NK-92 (cell line): ENCODE measurements around the gene SIGLEC12.

Source experiments
- DNase-seq: peaks from one replicate; lab custom pipeline; 2025; ENCODE audit not compliant: unreplicated experiment; lab: John Stamatoyannopoulos, UW

SIGLEC12 gene

GRCh38 chr19:51501594-51502263, at the start of gene SIGLEC12:
SIGLEC12 (minus strand) TSS chr19:51501800; CDS start chr19:51501733, 67 bp downstream.
- no peak for DNase-seq

GRCh38 chr19:51550848-51551672, 49.5 kb upstream of the SIGLEC12 start:
- no peak for DNase-seq

DNA sequence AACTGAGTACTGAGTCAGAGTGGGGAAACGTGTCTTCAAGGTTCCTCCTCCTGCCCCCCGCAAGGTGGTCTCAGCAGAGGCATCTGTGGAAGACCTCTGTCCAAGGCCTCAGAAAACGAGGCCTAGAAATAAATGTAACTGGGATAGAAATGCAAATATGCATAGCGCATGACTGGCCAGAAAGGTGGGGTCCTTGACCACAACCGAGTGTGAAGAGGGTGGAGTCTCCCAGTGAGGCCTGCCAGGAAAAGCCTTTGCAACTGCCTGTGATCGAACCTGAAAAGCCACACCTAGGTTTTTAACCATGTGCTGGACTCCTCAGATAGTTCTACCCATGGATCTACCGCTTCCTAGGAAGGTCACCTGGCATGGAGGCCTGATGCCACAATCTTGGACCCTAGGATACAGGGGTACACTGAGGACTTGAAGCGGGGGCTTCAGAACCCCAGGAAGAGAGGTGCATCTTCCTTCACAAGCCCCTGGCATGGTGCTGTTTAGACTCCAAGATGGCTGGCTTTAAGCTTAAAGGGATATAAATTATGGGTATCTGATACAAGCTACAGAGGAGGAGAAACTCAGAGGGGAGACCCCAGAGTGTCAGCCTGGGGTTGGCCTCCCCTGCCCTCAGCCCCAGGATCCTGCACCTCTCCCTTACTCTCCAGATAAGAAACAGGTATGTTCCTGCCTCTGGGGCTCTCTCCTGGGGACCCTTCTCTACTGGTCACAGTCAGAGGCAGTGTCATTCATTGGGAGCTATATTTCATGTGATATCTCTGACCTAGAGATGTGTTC, 48.1 kb upstream of the SIGLEC12 start:
- no peak for DNase-seq

DNA sequence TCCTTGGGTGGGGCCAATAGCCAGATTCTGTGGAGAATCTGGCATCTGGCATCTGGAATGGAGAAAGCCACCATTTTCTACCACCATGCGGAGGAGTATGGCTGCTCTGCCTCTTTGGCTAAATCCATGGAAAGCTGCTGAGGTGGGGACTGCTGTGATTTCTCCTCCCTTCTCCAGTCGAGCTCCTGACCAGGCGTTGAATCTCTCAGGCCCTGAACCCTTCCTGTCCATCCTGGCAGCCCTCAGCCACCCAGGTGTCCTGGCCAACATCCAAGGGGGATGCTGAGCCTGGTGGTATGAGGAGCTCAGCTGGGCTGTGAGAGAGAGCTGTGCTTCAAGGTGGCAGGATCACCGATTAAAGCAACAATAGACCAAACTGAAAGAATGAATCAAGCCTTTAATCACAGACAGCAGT, 47.3 kb upstream of the SIGLEC12 start:
- DNase-seq = no peak

DNA sequence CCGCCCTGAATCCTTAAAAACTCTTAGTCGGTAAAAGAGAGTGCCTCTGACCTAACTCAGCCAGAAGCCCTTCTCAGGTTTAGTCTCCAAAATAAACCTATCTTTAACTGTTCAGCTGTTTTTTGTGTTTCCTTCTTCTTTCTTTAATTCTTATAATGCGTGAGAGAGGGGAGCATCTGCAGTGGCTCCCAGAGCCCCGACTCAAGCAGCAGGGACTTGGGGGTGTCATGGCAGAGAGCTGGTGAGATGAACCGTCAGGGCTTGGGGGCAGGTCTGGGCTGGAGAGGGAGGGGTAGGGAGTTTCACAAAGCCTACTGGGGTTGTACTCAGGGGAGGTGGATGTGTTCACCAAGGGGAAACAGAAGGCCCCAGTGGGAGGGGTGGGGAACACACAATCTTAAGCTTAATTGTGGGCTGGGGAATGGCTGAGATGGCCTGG, 46.6 kb upstream of the SIGLEC12 start:
- no peak for DNase-seq

DNA sequence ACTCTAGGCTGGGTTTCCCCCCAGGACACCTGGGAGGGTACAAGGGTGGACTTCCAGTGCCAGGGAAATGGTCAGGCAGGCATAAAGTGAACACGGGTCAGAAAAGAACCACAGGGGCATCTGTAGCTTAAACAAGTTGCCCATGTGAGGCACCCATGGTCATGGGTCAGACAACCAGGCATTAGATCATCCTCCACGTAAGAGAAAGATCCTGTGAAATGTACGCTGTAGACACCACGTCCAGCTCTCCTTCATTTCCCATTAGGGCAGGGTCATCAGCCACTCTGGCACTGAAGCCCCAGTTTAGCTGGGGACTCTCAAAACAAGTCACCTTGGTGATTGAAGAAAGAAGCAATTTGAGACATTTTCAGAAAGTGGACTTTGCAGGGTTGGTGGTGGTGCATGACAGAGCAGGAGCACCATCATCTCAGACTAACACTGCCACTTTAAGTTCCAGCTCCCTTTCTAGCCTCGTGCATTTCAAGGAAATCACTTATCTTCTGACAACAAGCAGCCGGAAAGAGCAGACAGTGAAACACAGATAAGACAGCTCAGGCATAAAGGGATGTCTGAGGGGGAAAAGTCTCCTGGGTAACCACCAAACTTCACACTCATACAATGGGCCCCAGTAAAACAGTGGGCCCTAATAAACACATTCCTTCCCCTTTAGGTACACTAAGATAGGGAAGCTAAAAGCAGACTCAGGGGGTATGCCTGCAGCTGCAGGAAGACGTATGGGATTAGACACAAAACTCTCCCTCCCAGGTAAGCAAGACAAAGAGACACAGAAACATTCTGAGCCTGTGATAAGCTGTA, 46.0 kb upstream of the SIGLEC12 start:
- DNase-seq = no peak

DNA sequence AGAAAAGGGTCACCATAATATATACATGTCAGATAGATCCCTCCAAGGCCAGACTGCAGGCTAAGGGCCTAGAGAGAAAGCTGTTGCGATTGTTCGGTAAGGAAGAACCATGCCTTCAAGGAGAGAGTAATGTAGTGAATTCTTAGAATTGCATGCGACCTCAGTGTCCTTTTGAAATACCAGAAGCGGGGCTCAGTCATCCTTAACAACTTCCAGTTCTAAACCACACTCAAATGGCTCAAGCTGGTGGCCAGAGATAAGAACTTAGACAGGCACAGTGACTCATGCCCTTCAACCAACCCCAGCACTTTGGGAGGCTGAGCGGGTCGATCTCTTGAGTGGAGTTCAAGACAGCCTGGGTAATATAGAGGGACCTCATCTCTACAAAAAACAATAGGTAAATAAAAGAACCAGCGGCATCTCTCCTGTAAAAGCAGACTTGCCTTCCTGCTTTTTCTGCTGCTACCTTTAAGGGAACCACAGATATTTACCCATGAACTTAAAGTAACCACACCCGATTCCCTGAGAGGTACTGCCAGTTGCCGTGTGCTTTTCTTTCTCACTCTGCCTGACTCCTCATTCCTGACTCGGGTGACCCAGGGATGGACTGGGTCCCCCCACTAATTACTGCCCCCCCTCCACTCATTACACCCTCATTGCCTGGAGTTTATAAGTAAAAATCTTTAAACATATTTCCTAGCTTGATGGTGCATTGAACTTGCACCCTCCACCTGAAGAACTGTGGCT, 45.2 kb upstream of the SIGLEC12 start:
- DNase-seq = no peak

- no peak for DNase-seq
Observed at GRCh38 chr19:51546107-51546649, 44.6 kb upstream of the SIGLEC12 start.

GRCh38 chr19:51544038-51544437, 42.4 kb upstream of the SIGLEC12 start:
- DNase-seq = no peak

DNA sequence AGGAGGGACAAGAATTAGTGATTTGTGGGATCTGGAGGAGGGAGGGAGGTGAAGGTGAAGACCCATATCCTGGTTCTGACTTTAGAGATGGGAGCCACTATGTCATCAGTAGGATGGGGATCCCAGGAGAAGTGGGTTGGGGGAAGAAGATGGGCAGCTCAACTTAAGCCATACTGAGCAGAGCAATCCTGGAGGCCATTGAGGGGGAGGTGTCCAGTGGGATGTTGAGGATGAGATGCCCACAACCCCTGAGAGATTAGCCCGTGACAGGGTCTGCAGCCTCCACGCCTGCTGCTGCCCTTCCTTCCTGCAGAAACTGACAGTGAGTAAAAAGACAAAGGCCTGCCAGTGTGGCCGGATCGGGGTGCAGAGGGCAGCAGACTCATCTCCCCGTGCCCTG, 41.1 kb upstream of the SIGLEC12 start:
- no peak for DNase-seq

- DNase-seq = no peak
Observed at GRCh38 chr19:51541458-51542357, 40.1 kb upstream of the SIGLEC12 start.

- no peak for DNase-seq
Observed at GRCh38 chr19:51539821-51540366, 38.3 kb upstream of the SIGLEC12 start.

DNA sequence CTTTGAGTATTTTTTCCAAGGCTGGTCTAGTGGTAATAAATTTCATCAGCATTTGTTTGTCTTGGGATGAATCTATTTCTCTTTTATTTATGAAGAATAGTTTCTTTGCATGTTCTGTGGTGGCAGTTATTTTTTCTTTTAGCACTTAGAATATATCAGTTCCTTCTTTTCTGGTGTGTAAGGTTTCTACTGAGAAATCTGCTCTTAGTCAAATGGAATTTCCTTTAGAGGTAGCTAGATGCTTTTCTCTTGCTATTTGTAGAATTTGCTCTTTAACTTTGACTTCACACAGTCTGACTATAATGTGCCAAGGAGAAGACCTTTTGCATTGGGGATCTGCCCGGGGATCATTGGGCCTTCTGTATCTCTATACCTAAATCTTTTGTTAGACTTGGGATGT, 33.9 kb upstream of the SIGLEC12 start:
- DNase-seq = no peak

GRCh38 chr19:51531349-51532315, 30.0 kb upstream of the SIGLEC12 start, which contains the start of gene SIGLEC6:
SIGLEC6 (minus strand) TSS chr19:51531670; CDS start chr19:51531648, 22 bp downstream.
- no peak for DNase-seq

GRCh38 chr19:51530616-51531015, 29.0 kb upstream of the SIGLEC12 start:
- DNase-seq = no peak

DNA sequence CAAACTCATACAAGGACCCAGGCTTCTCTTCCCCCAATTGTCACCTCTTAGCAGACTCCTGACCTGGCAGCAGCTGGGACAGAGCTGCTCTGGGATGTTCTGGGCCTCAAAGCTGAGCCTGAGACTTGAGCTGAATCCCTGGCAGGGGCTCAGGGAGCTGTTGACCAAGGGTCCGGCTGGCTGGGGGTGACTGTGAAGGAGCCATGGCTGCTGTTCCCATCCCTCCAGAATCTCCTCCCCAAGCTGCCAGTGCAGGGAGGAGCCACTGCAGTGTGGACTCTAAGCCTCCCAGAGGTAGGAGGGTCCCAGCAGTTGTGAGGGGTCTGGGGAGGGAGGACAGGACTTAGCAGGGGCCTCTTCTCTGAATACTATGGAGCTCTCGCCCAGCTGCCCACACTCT, 27.7 kb upstream of the SIGLEC12 start:
- DNase-seq = no peak

- no peak for DNase-seq
Observed at GRCh38 chr19:51525651-51526050, 24.1 kb upstream of the SIGLEC12 start.
